HL-60 (cell line): ENCODE results near the gene ZBTB43.

Source experiments
- CTCF ChIP-seq: IDR thresholded peaks from one replicate; pipeline ENCODE4 v1.5.1; 2011; ENCODE audit warnings: low read length, control low read depth, inconsistent platforms; ENCODE audit not compliant: insufficient read depth
- POLR2AphosphoS5 ChIP-seq: IDR thresholded peaks from 2 replicates; pipeline ENCODE4 v1.6.1; 2012; ENCODE audit warnings: low read depth
- TF ChIP-seq, protein P1 (sequence below): IDR thresholded peaks from 2 replicates; pipeline ENCODE4 v1.6.1; 2012; ENCODE audit warnings: low read depth; ENCODE audit not compliant: insufficient replicate concordance

DNA sequence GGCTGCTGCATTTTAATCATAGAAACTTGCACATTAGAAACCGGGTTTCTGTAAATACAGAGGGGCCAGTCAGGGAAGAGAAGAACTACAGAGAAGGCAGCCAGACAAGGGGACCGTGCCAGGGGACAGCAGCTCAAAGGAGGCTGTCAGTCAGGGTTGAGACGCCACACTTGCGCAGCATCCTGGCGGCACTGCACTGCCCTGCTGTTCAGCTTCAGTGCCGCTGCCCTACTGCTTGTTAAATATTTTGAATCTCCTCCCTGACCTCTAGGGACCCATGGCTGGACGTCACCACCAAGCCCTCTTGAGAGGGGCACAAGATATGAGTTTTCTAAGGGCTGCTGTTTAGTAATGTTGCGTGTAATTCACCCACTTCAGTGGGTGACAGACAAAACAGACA lies 43.6 kb upstream of the ZBTB43 start:
- TF ChIP-seq CTCF (no peak), POLR2AphosphoS5 (no peak)
- TF ChIP-seq, protein P1, sequence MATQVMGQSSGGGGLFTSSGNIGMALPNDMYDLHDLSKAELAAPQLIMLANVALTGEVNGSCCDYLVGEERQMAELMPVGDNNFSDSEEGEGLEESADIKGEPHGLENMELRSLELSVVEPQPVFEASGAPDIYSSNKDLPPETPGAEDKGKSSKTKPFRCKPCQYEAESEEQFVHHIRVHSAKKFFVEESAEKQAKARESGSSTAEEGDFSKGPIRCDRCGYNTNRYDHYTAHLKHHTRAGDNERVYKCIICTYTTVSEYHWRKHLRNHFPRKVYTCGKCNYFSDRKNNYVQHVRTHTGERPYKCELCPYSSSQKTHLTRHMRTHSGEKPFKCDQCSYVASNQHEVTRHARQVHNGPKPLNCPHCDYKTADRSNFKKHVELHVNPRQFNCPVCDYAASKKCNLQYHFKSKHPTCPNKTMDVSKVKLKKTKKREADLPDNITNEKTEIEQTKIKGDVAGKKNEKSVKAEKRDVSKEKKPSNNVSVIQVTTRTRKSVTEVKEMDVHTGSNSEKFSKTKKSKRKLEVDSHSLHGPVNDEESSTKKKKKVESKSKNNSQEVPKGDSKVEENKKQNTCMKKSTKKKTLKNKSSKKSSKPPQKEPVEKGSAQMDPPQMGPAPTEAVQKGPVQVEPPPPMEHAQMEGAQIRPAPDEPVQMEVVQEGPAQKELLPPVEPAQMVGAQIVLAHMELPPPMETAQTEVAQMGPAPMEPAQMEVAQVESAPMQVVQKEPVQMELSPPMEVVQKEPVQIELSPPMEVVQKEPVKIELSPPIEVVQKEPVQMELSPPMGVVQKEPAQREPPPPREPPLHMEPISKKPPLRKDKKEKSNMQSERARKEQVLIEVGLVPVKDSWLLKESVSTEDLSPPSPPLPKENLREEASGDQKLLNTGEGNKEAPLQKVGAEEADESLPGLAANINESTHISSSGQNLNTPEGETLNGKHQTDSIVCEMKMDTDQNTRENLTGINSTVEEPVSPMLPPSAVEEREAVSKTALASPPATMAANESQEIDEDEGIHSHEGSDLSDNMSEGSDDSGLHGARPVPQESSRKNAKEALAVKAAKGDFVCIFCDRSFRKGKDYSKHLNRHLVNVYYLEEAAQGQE: no peak
